ENCODE measurements around the gene SLC10A7. TPM values are rescaled to one million over a fixed set of nuclear protein-coding genes. Genes with fewer than 3 reads are reported as not detected.

The SLC10A7 gene
- total and polyA plus RNA-seq, 2 experiments from 2014 or later, result 1.9 to 2.9 TPM

DNA sequence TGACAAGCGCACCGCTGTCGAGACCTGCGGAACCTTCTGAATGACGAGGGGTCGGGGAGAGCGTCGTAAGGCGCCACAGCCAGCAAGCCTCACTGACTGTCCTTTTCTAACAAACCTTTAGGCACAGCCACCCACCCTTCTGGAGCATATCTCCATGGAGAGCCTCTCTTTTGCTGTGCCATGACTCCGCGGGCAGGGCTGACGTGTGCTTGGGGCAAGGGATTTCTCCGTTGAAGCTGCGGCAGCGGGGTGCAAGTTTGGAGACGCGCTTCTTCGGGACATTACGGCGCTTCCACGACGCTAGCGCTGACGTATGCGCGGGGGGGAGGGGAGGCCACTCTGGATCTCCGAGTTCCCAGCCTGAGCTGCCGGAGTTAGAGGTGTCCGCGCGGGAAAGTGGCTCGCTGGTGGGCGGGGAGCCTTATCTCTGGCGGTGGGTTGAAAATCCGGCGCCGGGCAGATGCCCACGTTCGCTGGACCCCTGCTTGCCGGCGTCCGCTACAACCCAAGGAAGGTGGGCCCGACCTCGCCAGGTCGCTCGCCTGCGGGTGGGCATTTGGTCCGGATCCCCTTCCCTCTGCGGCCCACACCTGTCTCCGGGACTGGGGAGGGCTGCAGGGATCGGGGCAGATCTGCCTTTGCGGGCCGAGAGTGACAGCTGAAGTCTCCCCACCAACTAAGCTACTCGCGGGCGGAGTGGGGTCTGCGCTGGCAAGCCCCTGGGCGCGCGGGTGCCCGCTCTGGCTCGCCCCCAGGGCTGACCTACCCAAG lies 543 bp upstream of the SLC10A7 start:
- TF ChIP-seq, protein P1, sequence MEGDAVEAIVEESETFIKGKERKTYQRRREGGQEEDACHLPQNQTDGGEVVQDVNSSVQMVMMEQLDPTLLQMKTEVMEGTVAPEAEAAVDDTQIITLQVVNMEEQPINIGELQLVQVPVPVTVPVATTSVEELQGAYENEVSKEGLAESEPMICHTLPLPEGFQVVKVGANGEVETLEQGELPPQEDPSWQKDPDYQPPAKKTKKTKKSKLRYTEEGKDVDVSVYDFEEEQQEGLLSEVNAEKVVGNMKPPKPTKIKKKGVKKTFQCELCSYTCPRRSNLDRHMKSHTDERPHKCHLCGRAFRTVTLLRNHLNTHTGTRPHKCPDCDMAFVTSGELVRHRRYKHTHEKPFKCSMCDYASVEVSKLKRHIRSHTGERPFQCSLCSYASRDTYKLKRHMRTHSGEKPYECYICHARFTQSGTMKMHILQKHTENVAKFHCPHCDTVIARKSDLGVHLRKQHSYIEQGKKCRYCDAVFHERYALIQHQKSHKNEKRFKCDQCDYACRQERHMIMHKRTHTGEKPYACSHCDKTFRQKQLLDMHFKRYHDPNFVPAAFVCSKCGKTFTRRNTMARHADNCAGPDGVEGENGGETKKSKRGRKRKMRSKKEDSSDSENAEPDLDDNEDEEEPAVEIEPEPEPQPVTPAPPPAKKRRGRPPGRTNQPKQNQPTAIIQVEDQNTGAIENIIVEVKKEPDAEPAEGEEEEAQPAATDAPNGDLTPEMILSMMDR (IDR thresholded peaks at IDR 0.05; ENCODE audit: low read depth, low read length), result no peak
- Histone ChIP-seq H3K4me1 (ENCODE audit: low read depth) (peaks cover 5% of the 10 kb centered on the region), H3K9me3 (ENCODE audit: low read depth) (no peaks in the 10 kb centered on the region), H3K27me3 (no peaks in the 10 kb centered on the region), H3K36me3 (no peaks in the 10 kb centered on the region), H3K4me3 (peak overlapping the region; percentile 83), H3K27ac (peak overlapping the region; percentile 67)
- peak; percentile 89 for DNase-seq (ENCODE audit: low read depth in 1 of 2, low spot score in 1 of 2)

DNA sequence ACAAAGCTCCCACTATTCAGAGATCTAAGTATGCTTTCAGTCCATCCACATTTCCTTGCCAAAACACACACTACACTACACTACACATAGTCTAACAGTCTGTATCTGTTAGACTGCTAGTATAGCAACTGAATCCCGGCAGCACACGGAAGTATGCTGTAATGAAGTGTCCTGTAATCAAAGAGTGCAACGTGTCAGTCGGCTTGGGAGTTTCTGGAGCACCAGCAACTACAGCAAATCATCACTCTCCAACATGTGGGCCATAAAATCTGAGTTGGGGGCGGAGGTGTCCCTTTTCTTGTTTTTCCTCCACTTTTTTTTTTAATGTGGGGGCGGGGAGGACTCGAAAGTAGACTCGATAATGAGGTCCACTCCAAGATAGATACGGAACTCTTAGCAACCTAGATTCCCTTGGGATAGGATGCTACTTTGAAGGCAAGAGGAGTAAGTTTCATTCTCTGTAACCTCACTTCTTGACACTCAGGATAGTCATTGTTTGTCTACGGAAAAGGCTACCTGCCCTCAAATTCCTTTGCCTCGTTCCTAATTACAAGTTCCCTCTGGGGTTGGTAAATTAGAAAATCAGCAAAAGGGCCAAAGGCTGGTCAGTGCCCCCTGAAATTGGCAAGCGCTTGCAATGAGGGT lies 722 bp downstream of the SLC10A7 start:
- Histone ChIP-seq H3K4me1 (ENCODE audit: low read depth) (peaks cover 5% of the 10 kb centered on the region), H3K27me3 (no peaks in the 10 kb centered on the region), H3K36me3 (no peaks in the 10 kb centered on the region), H3K4me3 (peak overlapping the region; percentile 83), H3K27ac (peak overlapping the region; percentile 67), H3K9me3 (ENCODE audit: low read depth) (no peaks in the 10 kb centered on the region)
- peak; percentile 63 to 77 for DNase-seq (ENCODE audit: low read depth in 1 of 2, low spot score in 1 of 2)
- TF ChIP-seq, protein P1 (IDR thresholded peaks at IDR 0.05; ENCODE audit: low read depth, low read length), result no peak

- Histone ChIP-seq H3K4me1 (ENCODE audit: low read depth) (no peaks in the 10 kb centered on the region), H3K4me3 (no peak overlapping the region), H3K9me3 (ENCODE audit: low read depth) (no peaks in the 10 kb centered on the region), H3K36me3 (no peaks in the 10 kb centered on the region), H3K27me3 (no peaks in the 10 kb centered on the region), H3K27ac (no peak overlapping the region)
- TF ChIP-seq, protein P1 (IDR thresholded peaks at IDR 0.05; ENCODE audit: low read depth, low read length), result no peak
- DNase-seq (ENCODE audit: low read depth in 1 of 2, low spot score in 1 of 2), result no peak
Measured at GRCh38 chr4:146514651-146515357, 6.9 kb downstream of the SLC10A7 start.

DNA sequence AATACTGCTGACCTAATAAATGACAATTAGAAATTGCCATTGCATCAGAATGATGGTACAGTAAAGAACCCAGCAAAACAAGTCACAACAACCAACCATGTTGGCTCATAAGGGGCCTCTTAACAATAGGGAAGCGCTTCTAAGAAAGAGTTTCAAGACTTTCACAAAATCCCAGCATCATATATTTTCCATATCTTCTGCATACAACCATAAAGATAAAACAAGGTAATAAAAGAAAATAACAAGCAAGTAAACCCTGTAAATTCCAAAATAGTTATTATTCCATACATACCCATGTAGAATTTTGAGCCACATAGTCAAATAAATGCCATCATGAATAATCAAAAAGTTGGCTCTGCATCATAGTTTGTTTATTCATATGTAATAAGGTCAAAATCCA lies 8.2 kb downstream of the SLC10A7 start:
- Histone ChIP-seq H3K27ac (no peak overlapping the region), H3K36me3 (no peaks in the 10 kb centered on the region), H3K4me1 (ENCODE audit: low read depth) (no peaks in the 10 kb centered on the region), H3K27me3 (no peaks in the 10 kb centered on the region), H3K4me3 (no peak overlapping the region), H3K9me3 (ENCODE audit: low read depth) (no peaks in the 10 kb centered on the region)
- no peak for DNase-seq (ENCODE audit: low read depth in 1 of 2, low spot score in 1 of 2)
- TF ChIP-seq, protein P1 (IDR thresholded peaks at IDR 0.05; ENCODE audit: low read depth, low read length), result no peak

GRCh38 chr4:146511381-146511780 lies 10.4 kb downstream of the SLC10A7 start:
- Histone ChIP-seq H3K9me3 (ENCODE audit: low read depth) (no peaks in the 10 kb centered on the region), H3K27ac (no peak overlapping the region), H3K4me3 (no peak overlapping the region), H3K27me3 (no peaks in the 10 kb centered on the region), H3K4me1 (ENCODE audit: low read depth) (no peaks in the 10 kb centered on the region), H3K36me3 (no peaks in the 10 kb centered on the region)
- DNase-seq (ENCODE audit: low read depth in 1 of 2, low spot score in 1 of 2), result no peak
- TF ChIP-seq, protein P1 (IDR thresholded peaks at IDR 0.05; ENCODE audit: low read depth, low read length), result no peak

Measured in cardiac muscle cell (in vitro differentiated cells and primary cell).